Measurements from ENCODE around the gene MATCAP1. TPM values are rescaled to one million over a fixed set of nuclear protein-coding genes. Genes with fewer than 3 reads are reported as not detected.

MATCAP1 gene
- total and polyA plus RNA-seq, 2 of the 13 experiments (the other 11 are each of a cell fraction or from before 2014, with no cell fraction given), result 11.2 to 24.5 TPM

DNA sequence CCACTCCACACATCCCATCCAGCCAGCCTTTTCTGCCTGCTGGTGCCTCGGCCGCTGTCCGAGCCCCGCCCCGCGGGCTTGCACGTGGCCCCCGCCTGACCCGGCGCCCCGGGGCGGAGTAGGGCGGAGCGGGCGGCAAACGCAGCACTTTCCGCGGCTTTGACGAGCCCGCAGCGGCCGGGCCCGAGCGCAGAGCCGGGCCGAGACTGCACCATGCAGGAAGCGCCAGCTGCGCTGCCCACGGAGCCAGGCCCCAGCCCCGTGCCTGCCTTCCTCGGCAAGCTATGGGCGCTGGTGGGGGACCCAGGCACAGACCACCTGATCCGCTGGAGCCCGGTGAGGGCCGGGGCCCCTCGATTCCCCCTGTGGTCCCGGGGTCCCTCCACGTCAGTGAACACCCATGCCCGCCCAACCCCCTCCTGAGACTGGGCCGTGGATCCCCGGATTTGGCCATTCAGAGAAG is 19.1 kb downstream of the MATCAP1 start, which contains the start of gene HSF4 (continued):
- TF ChIP-seq, protein P1, sequence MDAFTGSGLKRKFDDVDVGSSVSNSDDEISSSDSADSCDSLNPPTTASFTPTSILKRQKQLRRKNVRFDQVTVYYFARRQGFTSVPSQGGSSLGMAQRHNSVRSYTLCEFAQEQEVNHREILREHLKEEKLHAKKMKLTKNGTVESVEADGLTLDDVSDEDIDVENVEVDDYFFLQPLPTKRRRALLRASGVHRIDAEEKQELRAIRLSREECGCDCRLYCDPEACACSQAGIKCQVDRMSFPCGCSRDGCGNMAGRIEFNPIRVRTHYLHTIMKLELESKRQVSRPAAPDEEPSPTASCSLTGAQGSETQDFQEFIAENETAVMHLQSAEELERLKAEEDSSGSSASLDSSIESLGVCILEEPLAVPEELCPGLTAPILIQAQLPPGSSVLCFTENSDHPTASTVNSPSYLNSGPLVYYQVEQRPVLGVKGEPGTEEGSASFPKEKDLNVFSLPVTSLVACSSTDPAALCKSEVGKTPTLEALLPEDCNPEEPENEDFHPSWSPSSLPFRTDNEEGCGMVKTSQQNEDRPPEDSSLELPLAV (CRISPR knock-in tag; conservative IDR thresholded peaks at IDR 0.05; ENCODE audit: low read depth), result 0 out of 2 replicates have a peak, but pooled peaks have one; percentile 56
- peak; percentile 93 for TF ChIP-seq MEIS2 (CRISPR knock-in tag; IDR thresholded peaks at IDR 0.05)
- TF ChIP-seq ZNF530 (CRISPR knock-in tag; IDR thresholded peaks at IDR 0.05; ENCODE audit: low read depth), result 0 out of 2 replicates have a peak, but pooled peaks have one; percentile 70
- 0 out of 2 replicates have a peak, but pooled peaks have one; percentile 23 for TF ChIP-seq GATAD2A (CRISPR knock-in tag; IDR thresholded peaks at IDR 0.05)
- TF ChIP-seq JDP2 (CRISPR knock-in tag; IDR thresholded peaks at IDR 0.05; ENCODE audit: borderline replicate concordance), result 0 out of 2 replicates have a peak, but pooled peaks have one; percentile 44
- peak; percentile 73; the same call in 1 of the 2 replicates for TF ChIP-seq SATB2 (CRISPR knock-in tag; IDR thresholded peaks at IDR 0.05)
- TF ChIP-seq ZNF296 (CRISPR knock-in tag; conservative IDR thresholded peaks at IDR 0.05), result no peak
- TF ChIP-seq SMAD1 (CRISPR knock-in tag; IDR thresholded peaks at IDR 0.05; ENCODE audit: borderline replicate concordance, low read depth), result 0 out of 2 replicates have a peak, but pooled peaks have one; percentile 63
- TF ChIP-seq ZNF552 (CRISPR knock-in tag; IDR thresholded peaks at IDR 0.05; ENCODE audit: borderline replicate concordance), result peak; percentile 75; the same call in 1 of the 2 replicates
- TF ChIP-seq ZNF441 (CRISPR knock-in tag; IDR thresholded peaks at IDR 0.05; ENCODE audit: borderline replicate concordance), result peak; percentile 94
- TF ChIP-seq, protein P2, sequence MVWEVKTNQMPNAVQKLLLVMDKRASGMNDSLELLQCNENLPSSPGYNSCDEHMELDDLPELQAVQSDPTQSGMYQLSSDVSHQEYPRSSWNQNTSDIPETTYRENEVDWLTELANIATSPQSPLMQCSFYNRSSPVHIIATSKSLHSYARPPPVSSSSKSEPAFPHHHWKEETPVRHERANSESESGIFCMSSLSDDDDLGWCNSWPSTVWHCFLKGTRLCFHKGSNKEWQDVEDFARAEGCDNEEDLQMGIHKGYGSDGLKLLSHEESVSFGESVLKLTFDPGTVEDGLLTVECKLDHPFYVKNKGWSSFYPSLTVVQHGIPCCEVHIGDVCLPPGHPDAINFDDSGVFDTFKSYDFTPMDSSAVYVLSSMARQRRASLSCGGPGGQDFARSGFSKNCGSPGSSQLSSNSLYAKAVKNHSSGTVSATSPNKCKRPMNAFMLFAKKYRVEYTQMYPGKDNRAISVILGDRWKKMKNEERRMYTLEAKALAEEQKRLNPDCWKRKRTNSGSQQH (CRISPR knock-in tag; IDR thresholded peaks at IDR 0.05; ENCODE audit: low read depth), result 0 out of 2 replicates have a peak, but pooled peaks have one; percentile 64
- 0 out of 2 replicates have a peak, but pooled peaks have one; percentile 17 for TF ChIP-seq YEATS2 (CRISPR knock-in tag; IDR thresholded peaks at IDR 0.05; ENCODE audit: borderline replicate concordance)
- TF ChIP-seq, protein P3, sequence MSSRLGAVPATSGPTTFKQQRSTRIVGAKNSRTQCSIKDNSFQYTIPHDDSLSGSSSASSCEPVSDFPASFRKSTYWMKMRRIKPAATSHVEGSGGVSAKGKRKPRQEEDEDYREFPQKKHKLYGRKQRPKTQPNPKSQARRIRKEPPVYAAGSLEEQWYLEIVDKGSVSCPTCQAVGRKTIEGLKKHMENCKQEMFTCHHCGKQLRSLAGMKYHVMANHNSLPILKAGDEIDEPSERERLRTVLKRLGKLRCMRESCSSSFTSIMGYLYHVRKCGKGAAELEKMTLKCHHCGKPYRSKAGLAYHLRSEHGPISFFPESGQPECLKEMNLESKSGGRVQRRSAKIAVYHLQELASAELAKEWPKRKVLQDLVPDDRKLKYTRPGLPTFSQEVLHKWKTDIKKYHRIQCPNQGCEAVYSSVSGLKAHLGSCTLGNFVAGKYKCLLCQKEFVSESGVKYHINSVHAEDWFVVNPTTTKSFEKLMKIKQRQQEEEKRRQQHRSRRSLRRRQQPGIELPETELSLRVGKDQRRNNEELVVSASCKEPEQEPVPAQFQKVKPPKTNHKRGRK (CRISPR knock-in tag; IDR thresholded peaks at IDR 0.05), result no peak
- TF ChIP-seq RXRA (CRISPR knock-in tag; IDR thresholded peaks at IDR 0.05), result peak; percentile 54; the same call in 1 of the 2 replicates
- TF ChIP-seq ZNF354B (CRISPR knock-in tag; IDR thresholded peaks at IDR 0.05), result no peak; the same call in 1 of the 2 replicates
- no peak for TF ChIP-seq ZNF24 (IDR thresholded peaks at IDR 0.05)
- TF ChIP-seq HOXD1 (CRISPR knock-in tag; IDR thresholded peaks at IDR 0.05), result 0 out of 2 replicates have a peak, but pooled peaks have one; percentile 81
- TF ChIP-seq ZBTB42 (CRISPR knock-in tag; IDR thresholded peaks at IDR 0.05), result no peak
- peak; percentile 69; the same call in 1 of the 2 replicates for TF ChIP-seq ZNF879 (CRISPR knock-in tag; IDR thresholded peaks at IDR 0.05)
- TF ChIP-seq TGIF2 (CRISPR knock-in tag; IDR thresholded peaks at IDR 0.05), result peak; percentile 79; the same call in 1 of the 2 replicates
- TF ChIP-seq, protein P4, sequence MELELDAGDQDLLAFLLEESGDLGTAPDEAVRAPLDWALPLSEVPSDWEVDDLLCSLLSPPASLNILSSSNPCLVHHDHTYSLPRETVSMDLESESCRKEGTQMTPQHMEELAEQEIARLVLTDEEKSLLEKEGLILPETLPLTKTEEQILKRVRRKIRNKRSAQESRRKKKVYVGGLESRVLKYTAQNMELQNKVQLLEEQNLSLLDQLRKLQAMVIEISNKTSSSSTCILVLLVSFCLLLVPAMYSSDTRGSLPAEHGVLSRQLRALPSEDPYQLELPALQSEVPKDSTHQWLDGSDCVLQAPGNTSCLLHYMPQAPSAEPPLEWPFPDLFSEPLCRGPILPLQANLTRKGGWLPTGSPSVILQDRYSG (CRISPR knock-in tag; IDR thresholded peaks at IDR 0.05), result peak; percentile 70; the same call in 1 of the 2 replicates
- peak; percentile 74; the same call in 1 of the 2 replicates for TF ChIP-seq SIN3A (IDR thresholded peaks at IDR 0.05; ENCODE audit: borderline replicate concordance, low read depth, low read length)
- peak; percentile 87; the same call in 1 of the 2 replicates for TF ChIP-seq ZSCAN9 (CRISPR knock-in tag; IDR thresholded peaks at IDR 0.05; ENCODE audit: borderline replicate concordance)
- TF ChIP-seq PHB2 (IDR thresholded peaks at IDR 0.05; ENCODE audit: partially characterized antibody), result no peak
- TF ChIP-seq, protein P5, sequence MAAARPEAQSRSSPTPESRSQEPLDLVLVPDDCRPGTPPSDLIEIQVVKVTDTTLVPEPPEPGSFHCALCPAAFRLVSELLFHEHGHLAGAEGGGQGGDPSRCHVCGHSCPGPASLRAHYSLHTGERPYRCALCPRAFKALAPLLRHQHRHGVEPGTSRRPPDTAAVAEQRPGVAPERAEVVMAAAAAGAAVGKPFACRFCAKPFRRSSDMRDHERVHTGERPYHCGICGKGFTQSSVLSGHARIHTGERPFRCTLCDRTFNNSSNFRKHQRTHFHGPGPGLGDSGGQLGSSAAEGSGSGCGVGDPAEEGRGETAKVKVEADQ (CRISPR knock-in tag; IDR thresholded peaks at IDR 0.05; ENCODE audit: borderline replicate concordance), result peak; percentile 94; the same call in 1 of the 2 replicates

Measured in HepG2 (cell line).